Measurements from ENCODE around the gene C16orf86. TPM values are rescaled to one million over a fixed set of nuclear protein-coding genes. Genes with fewer than 3 reads are reported as not detected.

C16orf86 gene
- polyA plus RNA-seq, 3 donors = 4.1 to 11.3 (median 4.6) TPM

- DNase-seq = no peak
- Histone ChIP-seq H3K9ac (ENCODE audit: insufficient read depth, low read length, poor library complexity, severe bottlenecking) (no peak overlapping the region), H3K27ac (ENCODE audit: low read depth in 1 of 2, low read length in 2 of 2) (no peak overlapping the region), H2AFZ (ENCODE audit: insufficient read depth, low read depth, low read length, poor library complexity, severe bottlenecking) (no peak overlapping the region), H3K4me3 (replicated peaks in 1 of 3; ENCODE audit: low read depth in 2 of 3, low read length in 3 of 3) (no peak overlapping the region), H4K20me1 (ENCODE audit: insufficient read depth, low read length) (no peaks in the 10 kb centered on the region), H3K4me2 (replicated peaks; ENCODE audit: extremely low read depth, low read length, poor library complexity, severe bottlenecking) (no peak overlapping the region), H3K9me3 (replicated peaks in 1 of 2; ENCODE audit: control insufficient read depth in 1 of 2, insufficient read depth in 1 of 2, low read length in 2 of 2) (peaks cover 0 to 11% of the 10 kb centered on the region in 2 donors), H3K36me3 (replicated peaks in 1 of 2; ENCODE audit: control insufficient read depth in 1 of 2, insufficient read depth in 2 of 2, low read length in 2 of 2) (no peaks in the 10 kb centered on the region), H3K27me3 (ENCODE audit: control insufficient read depth in 2 of 2, insufficient read depth in 2 of 2, low read length in 2 of 2) (no peaks in the 10 kb centered on the region), H3K79me2 (ENCODE audit: insufficient read depth, low read length) (peaks cover 5% of the 10 kb centered on the region), H3K4me1 (ENCODE audit: control insufficient read depth in 1 of 2, insufficient read depth in 2 of 2, low read length in 2 of 2) (peaks cover 3 to 10% of the 10 kb centered on the region in 2 donors)
- Mint-ChIP-seq H3K27me3 (ENCODE audit: low read depth in 3 of 3) (no peaks in the 10 kb centered on the region), H3K36me3 (peaks cover 9 to 13% of the 10 kb centered on the region in 2 donors), H3K27ac (no peak overlapping the region), H3K9me3 (peaks cover 0 to 14% (median 5%) of the 10 kb centered on the region in 7 donors), H3K4me3 (no peak overlapping the region), H3K4me1 (peaks cover 11% of the 10 kb centered on the region)
- TF ChIP-seq CTCF (IDR thresholded peaks at IDR 0.05) = no peak
- intact Hi-C loops (cut with micrococcal nuclease) = no loop called here
- WGBS (ENCODE audit: insufficient coverage) = 93% methylated on average over 2 of the region's 4 CpGs
These were observed 35.5 kb downstream of the C16orf86 start for GRCh38 chr16:67702130-67702529.

GRCh38 chr16:67703626-67704025, 37.0 kb downstream of the C16orf86 start:
- Histone ChIP-seq H3K9ac (ENCODE audit: insufficient read depth, low read length, poor library complexity, severe bottlenecking) (no peak overlapping the region), H3K79me2 (ENCODE audit: insufficient read depth, low read length) (peaks cover 7% of the 10 kb centered on the region), H3K27me3 (ENCODE audit: control insufficient read depth in 2 of 2, insufficient read depth in 2 of 2, low read length in 2 of 2) (no peaks in the 10 kb centered on the region), H2AFZ (ENCODE audit: insufficient read depth, low read depth, low read length, poor library complexity, severe bottlenecking) (no peak overlapping the region), H3K4me1 (ENCODE audit: control insufficient read depth in 1 of 2, insufficient read depth in 2 of 2, low read length in 2 of 2) (no peaks in the 10 kb centered on the region), H4K20me1 (ENCODE audit: insufficient read depth, low read length) (no peaks in the 10 kb centered on the region), H3K4me3 (replicated peaks in 1 of 3; ENCODE audit: low read depth in 2 of 3, low read length in 3 of 3) (no peak overlapping the region), H3K27ac (ENCODE audit: low read depth in 1 of 2, low read length in 2 of 2) (no peak overlapping the region), H3K4me2 (replicated peaks; ENCODE audit: extremely low read depth, low read length, poor library complexity, severe bottlenecking) (no peak overlapping the region), H3K36me3 (replicated peaks in 1 of 2; ENCODE audit: control insufficient read depth in 1 of 2, insufficient read depth in 2 of 2, low read length in 2 of 2) (no peaks in the 10 kb centered on the region), H3K9me3 (replicated peaks in 1 of 2; ENCODE audit: control insufficient read depth in 1 of 2, insufficient read depth in 1 of 2, low read length in 2 of 2) (peaks cover 0 to 11% of the 10 kb centered on the region in 2 donors)
- 100% methylated on average over 1 of the region's 2 CpGs for WGBS (ENCODE audit: insufficient coverage)
- Mint-ChIP-seq H3K9me3 (peaks cover 0 to 11% (median 5%) of the 10 kb centered on the region in 7 donors), H3K4me1 (no peaks in the 10 kb centered on the region), H3K36me3 (peaks cover 3 to 11% of the 10 kb centered on the region in 2 donors), H3K4me3 (no peak overlapping the region), H3K27me3 (ENCODE audit: low read depth in 3 of 3) (no peaks in the 10 kb centered on the region), H3K27ac (peak overlapping the region in 1 of 7 donors; percentile 35)
- no peak for TF ChIP-seq CTCF (IDR thresholded peaks at IDR 0.05)
- intact Hi-C loops (cut with micrococcal nuclease) = no loop called here
- no peak for DNase-seq

Data from CD14-positive monocyte (primary cell).